ENCODE measurements around the gene CKAP2L.

The CKAP2L gene

GRCh38 chr2:112793449-112793978 is 29.1 kb upstream of the CKAP2L start:
- TF ChIP-seq CTCF (IDR thresholded peaks at IDR 0.05; ENCODE audit: low read depth, low read length), result no peak
- Histone ChIP-seq H3K4me3 (ENCODE audit: low read depth, low read length) (no peak overlapping the region), H3K36me3 (no peaks in the 10 kb centered on the region), H3K27me3 (no peaks in the 10 kb centered on the region), H3K4me1 (no peaks in the 10 kb centered on the region), H3K9me3 (no peaks in the 10 kb centered on the region)
- no peak for DNase-seq

- Histone ChIP-seq H3K9me3 (no peaks in the 10 kb centered on the region), H3K4me1 (no peaks in the 10 kb centered on the region), H3K27me3 (no peaks in the 10 kb centered on the region), H3K4me3 (ENCODE audit: low read depth, low read length) (no peak overlapping the region), H3K36me3 (no peaks in the 10 kb centered on the region)
- no peak for DNase-seq
- TF ChIP-seq CTCF (IDR thresholded peaks at IDR 0.05; ENCODE audit: low read depth, low read length), result no peak
These were observed 28.0 kb upstream of the CKAP2L start for GRCh38 chr2:112792419-112792818.

GRCh38 chr2:112791693-112792230 is 27.4 kb upstream of the CKAP2L start:
- TF ChIP-seq CTCF (IDR thresholded peaks at IDR 0.05; ENCODE audit: low read depth, low read length), result no peak
- H3K9me3 ChIP-seq, result no peaks in the 10 kb centered on the region
- no peaks in the 10 kb centered on the region for H3K36me3 ChIP-seq
- no peaks in the 10 kb centered on the region for H3K4me1 ChIP-seq
- H3K4me3 ChIP-seq (ENCODE audit: low read depth, low read length), result no peak overlapping the region
- no peaks in the 10 kb centered on the region for H3K27me3 ChIP-seq
- no peak for DNase-seq

- Histone ChIP-seq H3K9me3 (no peaks in the 10 kb centered on the region), H3K27me3 (no peaks in the 10 kb centered on the region), H3K36me3 (no peaks in the 10 kb centered on the region), H3K4me1 (no peaks in the 10 kb centered on the region), H3K4me3 (ENCODE audit: low read depth, low read length) (no peak overlapping the region)
- no peak for TF ChIP-seq CTCF (IDR thresholded peaks at IDR 0.05; ENCODE audit: low read depth, low read length)
- no peak for DNase-seq
These were observed 26.6 kb upstream of the CKAP2L start for GRCh38 chr2:112791019-112791418.

GRCh38 chr2:112790305-112790704 is 25.9 kb upstream of the CKAP2L start:
- Histone ChIP-seq H3K27me3 (no peaks in the 10 kb centered on the region), H3K4me3 (ENCODE audit: low read depth, low read length) (no peak overlapping the region), H3K36me3 (no peaks in the 10 kb centered on the region), H3K4me1 (no peaks in the 10 kb centered on the region), H3K9me3 (no peaks in the 10 kb centered on the region)
- TF ChIP-seq CTCF (IDR thresholded peaks at IDR 0.05; ENCODE audit: low read depth, low read length), result no peak
- no peak for DNase-seq

- H3K4me3 ChIP-seq (ENCODE audit: low read depth, low read length), result no peak overlapping the region
- H3K9me3 ChIP-seq, result no peaks in the 10 kb centered on the region
- no peaks in the 10 kb centered on the region for H3K27me3 ChIP-seq
- no peak for TF ChIP-seq CTCF (IDR thresholded peaks at IDR 0.05; ENCODE audit: low read depth, low read length)
- DNase-seq, result no peak
- H3K4me1 ChIP-seq, result no peaks in the 10 kb centered on the region
- no peaks in the 10 kb centered on the region for H3K36me3 ChIP-seq
These were observed 24.8 kb upstream of the CKAP2L start for GRCh38 chr2:112789186-112789585.
